Esophagus squamous epithelium (tissue), 5 donors: ENCODE data around the gene PRLR. TPM values are rescaled to one million over a fixed set of nuclear protein-coding genes. Genes with fewer than 3 reads are reported as not detected.

Experiments
- DNase-seq: peaks from one replicate; lab custom pipeline; 2025; lab: John Stamatoyannopoulos, UW
- H3K27ac ChIP-seq, 4 donors: fragments of 200-600 bp; sonication (generic); one replicate each; pipeline ENCODE4 v1.5.1; 2016 to 2019; ENCODE audit warnings: mild to moderate bottlenecking in 1 of 4
- H3K27me3 ChIP-seq, 4 donors: fragments of 200-600 bp; sonication (generic); 1 replicate in 3 of 4; 2 replicates in 1 of 4; pipeline versions ENCODE4 v1.5.1 to v1.6.0; 2017 to 2021; ENCODE audit warnings: antibody characterized with exemption in 1 of 4
- H3K36me3 ChIP-seq, 3 donors: fragments of 200-600 bp; sonication (generic); one replicate each; pipeline ENCODE4 v1.5.1; 2016 to 2019
- H3K4me1 ChIP-seq, 3 donors: fragments of 200-600 bp; sonication (generic); one replicate each; pipeline ENCODE4 v1.5.1; 2017 to 2019
- H3K4me3 ChIP-seq, 4 donors: fragments of 200-600 bp; sonication (generic); 1 replicate in 3 of 4; 2 replicates in 1 of 4; pipeline ENCODE4 v1.5.1; 2016 to 2019; ENCODE audit warnings: mild to moderate bottlenecking in 2 of 4, moderate library complexity in 1 of 4
- H3K9me3 ChIP-seq, 3 donors: fragments of 200-600 bp; sonication (generic); one replicate each; pipeline ENCODE4 v1.5.1; 2016 to 2019
- POLR2A ChIP-seq, 4 donors: fragments of 450-650 bp; IDR thresholded peaks; one replicate each; pipeline ENCODE4 v1.6.1; 2017; ENCODE audit warnings: antibody characterized with exemption in 4 of 4, mild to moderate bottlenecking in 4 of 4, moderate library complexity in 3 of 4
- WGBS, 2 donors: methylation state at CpG; one replicate each; pipeline ENCODE4 v1.1.5; 2018; 5-methylcytosine and 5-hydroxymethylcytosine counted together
- intact Hi-C: fragments of 100-400 bp; cut with DNase I; formaldehyde crosslinking; loops from one replicate; pipeline ENCODE4 v1.15.0; 2022
- total RNA-seq, 4 donors: library from RNA; depleted of rRNA; stranded (reverse); fragments of >200 nt; gene quantifications; one replicate each; pipeline ENCODE4 v1.1.0, GENCODE V29; 2016
- TF ChIP-seq, protein P1 (sequence below), 6 experiments: fragments of 450-650 bp in 4 of 6; fragments of 200-600 bp in 2 of 6; sonication (generic) in 2 of 6; IDR thresholded peaks; one replicate each; pipeline ENCODE4 v1.5.1; 2016 to 2019; ENCODE audit warnings: antibody characterized with exemption in 6 of 6, mild to moderate bottlenecking in 4 of 6, moderate library complexity in 4 of 6
- donor health status: DM: yes; HTN: yes; CAD: no.

The PRLR gene
- total RNA-seq, 4 donors from 2014 or later, result 1.5 to 2.8 (median 2.3) TPM

GRCh38 chr5:35015063-35015462, 215.2 kb downstream of the PRLR start:
- Histone ChIP-seq H3K36me3 (no peaks in the 10 kb centered on the region), H3K27ac (no peak overlapping the region), H3K4me1 (no peaks in the 10 kb centered on the region), H3K4me3 (no peak overlapping the region), H3K27me3 (no peaks in the 10 kb centered on the region), H3K9me3 (no peaks in the 10 kb centered on the region)
- no peak for DNase-seq
- 74 to 82% methylated on average over 4 of the region's 4 CpGs for WGBS, 2 donors
- TF ChIP-seq, protein P1, sequence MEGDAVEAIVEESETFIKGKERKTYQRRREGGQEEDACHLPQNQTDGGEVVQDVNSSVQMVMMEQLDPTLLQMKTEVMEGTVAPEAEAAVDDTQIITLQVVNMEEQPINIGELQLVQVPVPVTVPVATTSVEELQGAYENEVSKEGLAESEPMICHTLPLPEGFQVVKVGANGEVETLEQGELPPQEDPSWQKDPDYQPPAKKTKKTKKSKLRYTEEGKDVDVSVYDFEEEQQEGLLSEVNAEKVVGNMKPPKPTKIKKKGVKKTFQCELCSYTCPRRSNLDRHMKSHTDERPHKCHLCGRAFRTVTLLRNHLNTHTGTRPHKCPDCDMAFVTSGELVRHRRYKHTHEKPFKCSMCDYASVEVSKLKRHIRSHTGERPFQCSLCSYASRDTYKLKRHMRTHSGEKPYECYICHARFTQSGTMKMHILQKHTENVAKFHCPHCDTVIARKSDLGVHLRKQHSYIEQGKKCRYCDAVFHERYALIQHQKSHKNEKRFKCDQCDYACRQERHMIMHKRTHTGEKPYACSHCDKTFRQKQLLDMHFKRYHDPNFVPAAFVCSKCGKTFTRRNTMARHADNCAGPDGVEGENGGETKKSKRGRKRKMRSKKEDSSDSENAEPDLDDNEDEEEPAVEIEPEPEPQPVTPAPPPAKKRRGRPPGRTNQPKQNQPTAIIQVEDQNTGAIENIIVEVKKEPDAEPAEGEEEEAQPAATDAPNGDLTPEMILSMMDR (IDR thresholded peaks at IDR 0.05), result no peak
- intact Hi-C loops, result no loop called here

DNA sequence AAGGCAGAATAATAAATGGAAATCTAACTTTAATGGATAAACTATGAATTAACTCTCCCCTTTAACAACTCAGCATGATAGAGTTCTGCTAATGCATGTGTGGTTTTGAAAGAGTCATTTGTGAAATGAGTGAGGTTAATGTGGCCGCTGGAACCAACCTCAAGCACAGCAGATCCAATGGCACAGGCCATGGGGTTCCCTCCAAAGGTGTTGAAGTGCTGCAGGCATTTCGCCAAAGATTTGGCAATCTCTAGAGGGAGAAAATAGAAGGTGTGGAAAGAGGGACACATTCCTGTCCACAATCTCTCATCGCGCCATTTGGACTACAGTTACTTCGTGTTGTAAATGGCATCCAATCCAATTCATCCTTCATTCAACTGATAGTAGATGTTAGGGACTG, 217.5 kb downstream of the PRLR start:
- Histone ChIP-seq H3K4me1 (no peaks in the 10 kb centered on the region), H3K27me3 (no peaks in the 10 kb centered on the region), H3K36me3 (no peaks in the 10 kb centered on the region), H3K27ac (no peak overlapping the region), H3K9me3 (no peaks in the 10 kb centered on the region), H3K4me3 (no peak overlapping the region)
- intact Hi-C loops, result no loop called here
- TF ChIP-seq, protein P1 (IDR thresholded peaks at IDR 0.05), result no peak
- TF ChIP-seq POLR2A (IDR thresholded peaks at IDR 0.05), result no peak
- WGBS, 2 donors, result 82 to 92% methylated on average over 5 of the region's 5 CpGs
- DNase-seq, result no peak

- Histone ChIP-seq H3K9me3 (no peaks in the 10 kb centered on the region), H3K4me1 (no peaks in the 10 kb centered on the region), H3K36me3 (no peaks in the 10 kb centered on the region), H3K27me3 (no peaks in the 10 kb centered on the region), H3K27ac (no peak overlapping the region), H3K4me3 (no peak overlapping the region)
- no peak for TF ChIP-seq POLR2A (IDR thresholded peaks at IDR 0.05)
- TF ChIP-seq, protein P1 (IDR thresholded peaks at IDR 0.05), result no peak
- WGBS, 2 donors, result 62 to 68% methylated on average over 3 of the region's 3 CpGs
- intact Hi-C loops, result no loop called here
- DNase-seq, result no peak
Measured at GRCh38 chr5:35012365-35012764, 217.9 kb downstream of the PRLR start.

GRCh38 chr5:35010676-35011075, 219.6 kb downstream of the PRLR start:
- intact Hi-C loops, result no loop called here
- Histone ChIP-seq H3K9me3 (no peaks in the 10 kb centered on the region), H3K27me3 (no peaks in the 10 kb centered on the region), H3K27ac (no peak overlapping the region), H3K4me1 (no peaks in the 10 kb centered on the region), H3K36me3 (no peaks in the 10 kb centered on the region), H3K4me3 (no peak overlapping the region)
- TF ChIP-seq POLR2A (IDR thresholded peaks at IDR 0.05), result no peak
- DNase-seq, result no peak

DNA sequence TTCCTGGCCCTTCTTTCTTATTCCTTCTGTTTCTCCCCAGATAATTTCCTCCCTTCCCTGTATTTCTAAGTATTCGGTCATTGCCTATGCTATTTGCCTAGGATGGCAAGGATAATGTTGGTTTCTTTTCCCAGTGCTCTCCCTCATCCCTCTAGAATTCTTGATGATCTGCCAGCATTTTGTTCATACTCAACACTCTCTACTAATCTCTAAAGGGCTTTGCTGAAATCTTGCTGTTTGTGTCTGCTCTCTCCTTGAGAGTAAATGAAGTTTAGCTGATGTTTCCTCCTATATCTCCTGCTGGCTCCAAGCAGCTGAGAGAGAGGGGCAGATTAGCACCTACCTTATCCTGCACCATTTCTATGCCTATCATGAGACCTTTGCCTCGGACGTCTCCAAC, 220.6 kb downstream of the PRLR start:
- Histone ChIP-seq H3K27ac (no peak overlapping the region), H3K27me3 (peaks cover 0 to 10% (median 0%) of the 10 kb centered on the region in 4 donors), H3K4me1 (no peaks in the 10 kb centered on the region), H3K4me3 (no peak overlapping the region), H3K36me3 (no peaks in the 10 kb centered on the region), H3K9me3 (no peaks in the 10 kb centered on the region)
- TF ChIP-seq POLR2A (IDR thresholded peaks at IDR 0.05), result no peak
- TF ChIP-seq, protein P1 (IDR thresholded peaks at IDR 0.05), result no peak
- intact Hi-C loops, result no loop called here
- WGBS, 2 donors, result 70 to 84% methylated on average over 3 of the region's 3 CpGs
- DNase-seq, result no peak

DNA sequence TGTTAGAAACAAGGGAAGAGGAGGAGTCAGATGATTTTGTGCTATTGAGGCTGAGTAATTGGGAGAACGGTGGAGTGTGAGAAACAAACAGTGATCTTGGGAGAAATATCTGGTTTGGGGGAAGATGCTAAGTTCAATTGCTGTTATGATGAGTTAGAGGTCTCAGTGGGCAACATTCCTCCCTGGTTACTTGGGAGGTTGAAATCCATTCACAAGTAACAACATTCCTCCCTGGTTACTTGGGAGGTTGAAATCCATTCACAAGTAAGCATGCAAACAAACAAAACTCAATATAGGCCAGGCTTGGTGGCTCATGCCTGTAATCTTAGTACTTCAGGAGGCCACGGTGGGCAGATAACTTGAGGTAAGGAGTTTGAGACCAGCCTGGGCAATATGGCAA, 221.3 kb downstream of the PRLR start:
- TF ChIP-seq POLR2A (IDR thresholded peaks at IDR 0.05), result no peak
- TF ChIP-seq, protein P1 (IDR thresholded peaks at IDR 0.05), result no peak
- intact Hi-C loops, result no loop called here
- peaks cover 0 to 16% (median 0%) of the 10 kb centered on the region in 4 donors for H3K27me3 ChIP-seq
- no peaks in the 10 kb centered on the region for H3K36me3 ChIP-seq
- no peaks in the 10 kb centered on the region for H3K9me3 ChIP-seq
- no peak for DNase-seq
- 67 to 79% methylated on average over 1 to 2 of the region's 2 CpGs for WGBS, 2 donors
- H3K4me3 ChIP-seq, result no peak overlapping the region
- no peak overlapping the region for H3K27ac ChIP-seq
- H3K4me1 ChIP-seq, result no peaks in the 10 kb centered on the region
